GM21619 (cell line): Measurements from ENCODE around the gene ZBTB47.

Experiments
- ATAC-seq: cut with Tn5 transposase; IDR thresholded peaks from one replicate; pipeline ENCODE4 v1.9.1; 2021; ENCODE audit not compliant: unreplicated experiment

ZBTB47 gene

GRCh38 chr3:42684632-42685362 lies 31.3 kb downstream of the ZBTB47 start:
- ATAC-seq, result no peak

GRCh38 chr3:42685363-42685881 lies 31.9 kb downstream of the ZBTB47 start, which contains the start of gene KLHL40:
Gene KLHL40, plus strand, starts transcription at chr3:42685537. Its CDS starts 82 bp downstream, at chr3:42685619.
- no peak for ATAC-seq

- ATAC-seq, result no peak
Observed at GRCh38 chr3:42685891-42686820, 32.7 kb downstream of the ZBTB47 start.

GRCh38 chr3:42686832-42687650 lies 33.5 kb downstream of the ZBTB47 start:
- no peak for ATAC-seq

- no peak for ATAC-seq
Observed at GRCh38 chr3:42688016-42688415, 34.5 kb downstream of the ZBTB47 start.

- ATAC-seq, result no peak
Observed at GRCh38 chr3:42688487-42689420, 35.3 kb downstream of the ZBTB47 start.

GRCh38 chr3:42689421-42690014 lies 36.0 kb downstream of the ZBTB47 start:
- ATAC-seq, result no peak

- ATAC-seq, result no peak
Observed at GRCh38 chr3:42690191-42690590, 36.7 kb downstream of the ZBTB47 start.

GRCh38 chr3:42690766-42691680 lies 37.5 kb downstream of the ZBTB47 start:
- ATAC-seq, result no peak

- ATAC-seq, result no peak
Observed at GRCh38 chr3:42691816-42692666, 38.5 kb downstream of the ZBTB47 start.

- ATAC-seq, result no peak
Observed at GRCh38 chr3:42692667-42693529, 39.4 kb downstream of the ZBTB47 start.

GRCh38 chr3:42693530-42693930 lies 40.0 kb downstream of the ZBTB47 start:
- no peak for ATAC-seq

- no peak for ATAC-seq
Observed at GRCh38 chr3:42694366-42694765, 40.9 kb downstream of the ZBTB47 start.

- ATAC-seq, result no peak
Observed at GRCh38 chr3:42696356-42697288, 43.1 kb downstream of the ZBTB47 start.

GRCh38 chr3:42697289-42698051 lies 44.0 kb downstream of the ZBTB47 start:
- no peak for ATAC-seq
